LNCAP (cell line): Measurements from ENCODE around the gene COL24A1.

ENCODE experiments used
- CTCF ChIP-seq: fragments of 450-650 bp; IDR thresholded peaks from 2 replicates; pipeline ENCODE4 v1.5.1; 2017; ENCODE audit warnings: mild to moderate bottlenecking

Gene COL24A1

GRCh38 chr1:86052948-86053698 lies 103.4 kb downstream of the COL24A1 start:
- TF ChIP-seq CTCF = no peak

GRCh38 chr1:86035101-86035500 lies 121.5 kb downstream of the COL24A1 start:
- no peak for TF ChIP-seq CTCF

GRCh38 chr1:86030180-86030579 lies 126.4 kb downstream of the COL24A1 start:
- no peak for TF ChIP-seq CTCF

- peak; percentile 88 for TF ChIP-seq CTCF
Observed at GRCh38 chr1:86018283-86018923, 138.2 kb downstream of the COL24A1 start.

- TF ChIP-seq CTCF = no peak
Observed at GRCh38 chr1:86016076-86016759, 140.4 kb downstream of the COL24A1 start.

- no peak for TF ChIP-seq CTCF
Observed at GRCh38 chr1:86015375-86015774, 141.2 kb downstream of the COL24A1 start.

- TF ChIP-seq CTCF = no peak
Observed at GRCh38 chr1:86000601-86001000, 156.0 kb downstream of the COL24A1 start.
